ENCODE measurements around the gene TXNRD2. TPM values are rescaled to one million over a fixed set of nuclear protein-coding genes. Genes with fewer than 3 reads are reported as not detected.
"Not testable (repeated sequence)": the region's sequence is repeated elsewhere in the genome, so short reads cannot be mapped to it uniquely, and the experiment has no call there.

The TXNRD2 gene
- total RNA-seq, 1 experiment from 2014 or later = 22.4 TPM

DNA sequence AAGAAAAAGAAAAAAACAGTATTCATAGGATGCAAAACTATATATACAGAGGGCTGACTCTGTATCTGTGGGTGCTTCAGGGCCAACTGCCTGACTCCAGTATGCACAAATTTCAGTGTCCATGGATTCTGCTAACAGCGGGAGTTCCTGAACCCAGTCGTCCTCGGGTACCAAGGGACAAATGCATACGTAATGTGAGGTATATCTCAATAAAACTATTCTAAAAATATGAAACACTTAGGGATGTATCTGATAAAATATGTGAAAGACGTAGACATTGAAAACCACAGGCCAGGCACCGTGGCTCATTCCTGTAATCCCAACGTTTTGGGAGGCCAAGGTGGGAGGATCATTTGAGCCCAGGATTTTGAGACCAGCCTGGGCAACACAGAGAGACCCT is 13.9 kb downstream of the TXNRD2 start:
- Histone ChIP-seq H3K4me3 (no peak overlapping the region), H3K79me2 (ENCODE audit: low read depth) (no peaks in the 10 kb centered on the region), H3K4me2 (no peak overlapping the region), H4K20me1 (ENCODE audit: insufficient read depth) (no peaks in the 10 kb centered on the region), H3F3A (ENCODE audit: insufficient read depth, low read depth) (no peaks in the 10 kb centered on the region), H3K36me3 (ENCODE audit: low read depth) (no peaks in the 10 kb centered on the region), H3K27me3 (ENCODE audit: insufficient read depth, low read depth) (no peaks in the 10 kb centered on the region), H2AFZ (no peak overlapping the region), H3K9me2 (ENCODE audit: insufficient read depth) (no peaks in the 10 kb centered on the region), H3K27ac (no peak overlapping the region), H3K9me3 (ENCODE audit: insufficient read depth, low read depth) (no peaks in the 10 kb centered on the region), H3K4me1 (replicated peaks; ENCODE audit: insufficient read depth) (no peaks in the 10 kb centered on the region)
- BruUV-seq (replicated peaks) = no TSS peak
- TF ChIP-seq, protein P1, sequence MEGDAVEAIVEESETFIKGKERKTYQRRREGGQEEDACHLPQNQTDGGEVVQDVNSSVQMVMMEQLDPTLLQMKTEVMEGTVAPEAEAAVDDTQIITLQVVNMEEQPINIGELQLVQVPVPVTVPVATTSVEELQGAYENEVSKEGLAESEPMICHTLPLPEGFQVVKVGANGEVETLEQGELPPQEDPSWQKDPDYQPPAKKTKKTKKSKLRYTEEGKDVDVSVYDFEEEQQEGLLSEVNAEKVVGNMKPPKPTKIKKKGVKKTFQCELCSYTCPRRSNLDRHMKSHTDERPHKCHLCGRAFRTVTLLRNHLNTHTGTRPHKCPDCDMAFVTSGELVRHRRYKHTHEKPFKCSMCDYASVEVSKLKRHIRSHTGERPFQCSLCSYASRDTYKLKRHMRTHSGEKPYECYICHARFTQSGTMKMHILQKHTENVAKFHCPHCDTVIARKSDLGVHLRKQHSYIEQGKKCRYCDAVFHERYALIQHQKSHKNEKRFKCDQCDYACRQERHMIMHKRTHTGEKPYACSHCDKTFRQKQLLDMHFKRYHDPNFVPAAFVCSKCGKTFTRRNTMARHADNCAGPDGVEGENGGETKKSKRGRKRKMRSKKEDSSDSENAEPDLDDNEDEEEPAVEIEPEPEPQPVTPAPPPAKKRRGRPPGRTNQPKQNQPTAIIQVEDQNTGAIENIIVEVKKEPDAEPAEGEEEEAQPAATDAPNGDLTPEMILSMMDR (conservative IDR thresholded peaks at IDR 0.05) = no peak
- TF ChIP-seq EZH2 (IDR thresholded peaks at IDR 0.05; ENCODE audit: low read depth) = no peak
- intact Hi-C loops (cut with micrococcal nuclease; ENCODE audit: unreplicated experiment) = no loop called here
- POLR2A ChIA-PET (ENCODE audit: unreplicated experiment) = no interaction called here
- no peak for DNase-seq
- CTCF ChIA-PET = no interaction called here

DNA sequence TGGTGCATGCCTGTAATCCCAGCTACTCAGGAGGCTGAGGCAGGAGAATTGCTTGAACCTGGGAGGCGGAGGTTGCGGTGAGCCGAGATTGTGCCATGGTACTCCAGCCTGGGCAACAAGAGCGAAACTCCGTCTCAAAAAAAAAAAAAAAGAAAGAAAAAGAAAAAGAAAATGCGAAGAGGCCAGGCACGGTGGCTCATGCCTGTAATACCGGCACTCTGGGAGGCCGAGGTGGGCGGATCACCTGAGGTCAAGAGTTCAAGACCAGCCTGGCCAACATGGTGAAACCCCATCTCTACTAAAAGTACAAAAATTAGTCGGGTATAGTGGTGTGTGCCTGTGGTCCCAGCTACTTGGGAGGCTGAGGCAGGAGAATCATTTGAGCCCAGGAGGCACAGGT is 15.6 kb downstream of the TXNRD2 start:
- POLR2A ChIA-PET (ENCODE audit: unreplicated experiment); H2AFZ ChIP-seq; H3K9me3 ChIP-seq (ENCODE audit: insufficient read depth, low read depth); H3K9me2 ChIP-seq (ENCODE audit: insufficient read depth); H3K36me3 ChIP-seq (ENCODE audit: low read depth); BruUV-seq (replicated peaks); H3K79me2 ChIP-seq (ENCODE audit: low read depth); DNase-seq; H3K4me2 ChIP-seq; CTCF ChIA-PET; H3K27ac ChIP-seq; H4K20me1 ChIP-seq (ENCODE audit: insufficient read depth); H3F3A ChIP-seq (ENCODE audit: insufficient read depth, low read depth); H3K27me3 ChIP-seq (ENCODE audit: insufficient read depth, low read depth); H3K4me3 ChIP-seq; H3K4me1 ChIP-seq (replicated peaks; ENCODE audit: insufficient read depth); intact Hi-C loops (cut with micrococcal nuclease; ENCODE audit: unreplicated experiment): not testable (repeated sequence)

DNA sequence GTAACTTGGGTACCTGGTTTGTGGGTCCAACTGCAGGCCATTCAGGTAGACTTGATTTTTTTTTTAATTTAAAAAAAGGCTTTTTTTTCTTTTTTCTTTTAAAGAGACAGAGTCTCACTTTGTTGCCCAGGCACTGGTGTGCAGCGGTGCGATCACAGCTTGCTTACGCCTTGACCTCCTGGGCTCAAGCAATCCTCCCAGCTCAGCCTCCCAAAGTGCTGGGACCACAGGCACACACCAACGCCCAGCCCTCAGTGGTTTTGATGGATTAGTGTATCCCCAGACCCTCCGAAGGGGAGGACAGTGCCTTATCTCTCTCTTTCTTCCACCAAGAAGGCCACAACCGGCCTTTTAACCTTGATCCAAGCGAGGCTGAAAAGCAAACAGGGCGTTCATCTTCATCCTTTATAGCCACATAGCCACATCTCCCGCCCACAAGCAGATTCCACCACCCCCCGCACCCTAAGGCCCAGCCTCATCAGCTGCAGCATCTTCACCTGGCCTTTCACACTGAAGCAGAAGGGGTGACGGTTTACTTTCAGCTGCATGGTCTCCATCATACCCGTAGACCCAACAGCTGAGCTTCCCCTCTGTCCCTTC is 17.6 kb downstream of the TXNRD2 start:
- Histone ChIP-seq H3K27me3 (ENCODE audit: insufficient read depth, low read depth) (no peaks in the 10 kb centered on the region), H3K9me3 (ENCODE audit: insufficient read depth, low read depth) (no peaks in the 10 kb centered on the region), H3K4me1 (replicated peaks; ENCODE audit: insufficient read depth) (no peaks in the 10 kb centered on the region), H2AFZ (no peak overlapping the region), H3K79me2 (ENCODE audit: low read depth) (no peaks in the 10 kb centered on the region), H4K20me1 (ENCODE audit: insufficient read depth) (no peaks in the 10 kb centered on the region), H3K4me3 (no peak overlapping the region), H3K9me2 (ENCODE audit: insufficient read depth) (no peaks in the 10 kb centered on the region), H3K4me2 (no peak overlapping the region), H3K27ac (no peak overlapping the region), H3K36me3 (ENCODE audit: low read depth) (no peaks in the 10 kb centered on the region), H3F3A (ENCODE audit: insufficient read depth, low read depth) (no peaks in the 10 kb centered on the region)
- no TSS peak for BruUV-seq (replicated peaks)
- ChIA-PET CTCF (no interaction called here), POLR2A (ENCODE audit: unreplicated experiment) (interaction anchor here (0.5 kb wide), 1 partner anchor 553 kb away, joined by 5 read pairs; no protein-coding TSS in a partner anchor)
- intact Hi-C loops (cut with micrococcal nuclease; ENCODE audit: unreplicated experiment) = no loop called here
- DNase-seq = no peak
- TF ChIP-seq EZH2 (IDR thresholded peaks at IDR 0.05; ENCODE audit: low read depth) = no peak
- TF ChIP-seq, protein P1 (conservative IDR thresholded peaks at IDR 0.05) = no peak

DNA sequence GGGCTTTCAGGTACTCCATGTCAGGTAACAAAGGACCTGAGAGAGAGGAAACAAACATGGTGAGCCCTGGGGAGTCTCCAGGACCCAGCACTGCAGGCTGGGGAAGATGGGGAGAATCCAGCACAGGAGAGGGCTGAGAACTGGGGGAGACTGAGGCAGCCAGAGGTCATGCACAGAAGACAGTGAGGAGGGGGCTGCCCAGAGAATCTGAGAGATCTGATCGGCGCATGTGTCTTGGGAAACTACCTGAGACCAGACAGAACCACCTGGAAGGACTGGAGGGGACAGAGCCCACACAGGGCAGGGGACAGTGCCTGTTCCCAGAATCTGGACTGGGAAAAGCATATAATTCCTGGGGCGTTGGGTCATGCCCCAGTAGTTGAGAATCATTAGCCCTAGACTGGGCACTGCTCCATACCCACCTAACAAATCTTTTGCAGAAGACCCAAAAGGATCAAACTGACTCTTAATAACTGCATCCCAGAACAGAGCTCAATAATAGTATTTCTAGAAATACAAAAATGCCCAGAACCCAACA is 20.0 kb downstream of the TXNRD2 start:
- Histone ChIP-seq H3K4me3 (no peak overlapping the region), H3K36me3 (ENCODE audit: low read depth) (no peaks in the 10 kb centered on the region), H3K79me2 (ENCODE audit: low read depth) (no peaks in the 10 kb centered on the region), H3K9me2 (ENCODE audit: insufficient read depth) (no peaks in the 10 kb centered on the region), H3K27ac (no peak overlapping the region), H3K4me2 (no peak overlapping the region), H3K27me3 (ENCODE audit: insufficient read depth, low read depth) (no peaks in the 10 kb centered on the region), H2AFZ (no peak overlapping the region), H4K20me1 (ENCODE audit: insufficient read depth) (no peaks in the 10 kb centered on the region), H3K4me1 (replicated peaks; ENCODE audit: insufficient read depth) (no peaks in the 10 kb centered on the region), H3F3A (ENCODE audit: insufficient read depth, low read depth) (no peaks in the 10 kb centered on the region), H3K9me3 (ENCODE audit: insufficient read depth, low read depth) (no peaks in the 10 kb centered on the region)
- TF ChIP-seq, protein P1 (conservative IDR thresholded peaks at IDR 0.05) = no peak
- no peak for TF ChIP-seq EZH2 (IDR thresholded peaks at IDR 0.05; ENCODE audit: low read depth)
- intact Hi-C loops (cut with micrococcal nuclease; ENCODE audit: unreplicated experiment) = no loop called here
- ChIA-PET CTCF (no interaction called here), POLR2A (ENCODE audit: unreplicated experiment) (no interaction called here)
- no peak for DNase-seq
- BruUV-seq (replicated peaks) = no TSS peak

All from PC-9 (cell line).